Esophagus muscularis mucosa (tissue), 4 donors: ENCODE measurements around the gene LENEP. TPM values are rescaled to one million over a fixed set of nuclear protein-coding genes. Genes with fewer than 3 reads are reported as not detected.

Experiments used
- DNase-seq: peaks from one replicate; pipeline ENCODE4 v3.0.0-alpha.2; 2017; ENCODE audit errors: extremely low spot score
- H3K27ac ChIP-seq, 4 donors: fragments of 200-600 bp; sonication (generic); replicated peaks in 1 of 4; 1 replicate in 3 of 4; 2 replicates in 1 of 4; pipeline ENCODE4 v1.5.1; 2016 to 2019; ENCODE audit warnings: mild to moderate bottlenecking in 1 of 4
- H3K27me3 ChIP-seq, 4 donors: fragments of 200-600 bp; sonication (generic); one replicate each; pipeline versions ENCODE4 v1.5.1 to v1.6.0; 2016 to 2019
- H3K36me3 ChIP-seq, 4 donors: fragments of 200-600 bp; sonication (generic); one replicate each; pipeline ENCODE4 v1.5.1; 2016 to 2019
- H3K4me1 ChIP-seq, 4 donors: fragments of 200-600 bp; sonication (generic); one replicate each; pipeline ENCODE4 v1.5.1; 2016 to 2019
- H3K4me3 ChIP-seq, 4 donors: fragments of 200-600 bp; sonication (generic); 1 replicate in 2 of 4; 2 replicates in 2 of 4; pipeline ENCODE4 v1.5.1; 2016 to 2019; ENCODE audit warnings: mild to moderate bottlenecking in 4 of 4, moderate library complexity in 1 of 4
- H3K9me3 ChIP-seq, 4 donors: fragments of 200-600 bp; sonication (generic); 1 replicate in 3 of 4; 2 replicates in 1 of 4; pipeline ENCODE4 v1.5.1; 2016 to 2019
- CTCF ChIP-seq, 3 experiments: fragments of 200-600 bp in 2 of 3; fragments of 450-650 bp in 1 of 3; sonication (generic) in 2 of 3; IDR thresholded peaks; one replicate each; pipeline ENCODE4 v1.5.1; 2017 to 2019; ENCODE audit warnings: antibody characterized with exemption in 3 of 3, mild to moderate bottlenecking in 2 of 3, moderate library complexity in 1 of 3
- EP300 ChIP-seq: sonication (generic); formaldehyde crosslinking; IDR thresholded peaks from one replicate; pipeline ENCODE4 v1.6.1; 2017; ENCODE audit warnings: antibody characterized with exemption
- POLR2A ChIP-seq: fragments of 450-650 bp; IDR thresholded peaks from one replicate; pipeline ENCODE4 v1.6.1; 2017; ENCODE audit warnings: antibody characterized with exemption, moderate library complexity, mild to moderate bottlenecking, low read depth
- POLR2AphosphoS5 ChIP-seq, 2 donors: sonication (generic); formaldehyde crosslinking; IDR thresholded peaks; one replicate each; pipeline ENCODE4 v1.6.1; 2017; ENCODE audit warnings: antibody characterized with exemption in 2 of 2
- WGBS: methylation state at CpG from one replicate; pipeline ENCODE4 v1.1.5; 2018; 5-methylcytosine and 5-hydroxymethylcytosine counted together
- intact Hi-C: fragments of 100-400 bp; cut with DNase I; formaldehyde crosslinking; loops from one replicate; pipeline ENCODE4 v1.15.1; 2023
- total RNA-seq, 4 donors: library from RNA; depleted of rRNA; stranded (reverse); fragments of >200 nt; gene quantifications; one replicate each; pipeline versions ENCODE4 v1.1.0 to v1.2.1, GENCODE V29; 2016

The LENEP gene
- total RNA-seq, 4 donors from 2014 or later, result not detected

- H3K4me1 ChIP-seq, result peaks cover 0 to 5% (median under 1%) of the 10 kb centered on the region in 4 donors
Observed at GRCh38 chr1:155023627-155024026, 30.2 kb downstream of the LENEP start.

GRCh38 chr1:155024315-155024714, 30.9 kb downstream of the LENEP start:
- Histone ChIP-seq H3K27me3 (no peaks in the 10 kb centered on the region), H3K4me1 (no peaks in the 10 kb centered on the region), H3K9me3 (no peaks in the 10 kb centered on the region), H3K27ac (no peak overlapping the region), H3K4me3 (no peak overlapping the region), H3K36me3 (no peaks in the 10 kb centered on the region)
- 93% methylated on average over 9 of the region's 9 CpGs for WGBS
- intact Hi-C loops, result no loop called here
- no peak for DNase-seq
- TF ChIP-seq EP300 (no peak), POLR2AphosphoS5 (IDR thresholded peaks at IDR 0.05) (no peak), POLR2A (no peak), CTCF (IDR thresholded peaks at IDR 0.05) (no peak)

More at GRCh38 chr1:155023627-155024026, 30.2 kb downstream of the LENEP start:
- DNase-seq, result no peak
- TF ChIP-seq POLR2A, result no peak
- TF ChIP-seq CTCF (IDR thresholded peaks at IDR 0.05), result no peak
- TF ChIP-seq EP300, result no peak
- no peak for TF ChIP-seq POLR2AphosphoS5 (IDR thresholded peaks at IDR 0.05)
- WGBS, result 80% methylated on average over 5 of the region's 5 CpGs
- Histone ChIP-seq H3K36me3 (no peaks in the 10 kb centered on the region), H3K27ac (no peak overlapping the region), H3K9me3 (no peaks in the 10 kb centered on the region), H3K27me3 (no peaks in the 10 kb centered on the region), H3K4me3 (no peak overlapping the region)
- intact Hi-C loops, result no loop called here

GRCh38 chr1:155026154-155026553, 32.8 kb downstream of the LENEP start:
- Histone ChIP-seq H3K4me1 (no peaks in the 10 kb centered on the region), H3K9me3 (no peaks in the 10 kb centered on the region), H3K36me3 (no peaks in the 10 kb centered on the region), H3K27me3 (no peaks in the 10 kb centered on the region), H3K27ac (no peak overlapping the region), H3K4me3 (no peak overlapping the region)
- DNase-seq, result no peak
- 54% methylated on average over 7 of the region's 9 CpGs for WGBS
- TF ChIP-seq POLR2A, result no peak
- TF ChIP-seq POLR2AphosphoS5 (IDR thresholded peaks at IDR 0.05), result no peak
- TF ChIP-seq EP300, result no peak
- TF ChIP-seq CTCF (IDR thresholded peaks at IDR 0.05), result no peak
- intact Hi-C loops, result no loop called here

- no peaks in the 10 kb centered on the region for H3K36me3 ChIP-seq
- no peaks in the 10 kb centered on the region for H3K27me3 ChIP-seq
- 96% methylated on average over 6 of the region's 6 CpGs for WGBS
- intact Hi-C loops, result no loop called here
- H3K4me3 ChIP-seq, result no peak overlapping the region
- no peaks in the 10 kb centered on the region for H3K9me3 ChIP-seq
- no peak for TF ChIP-seq EP300
- no peak for TF ChIP-seq POLR2A
- no peak for TF ChIP-seq POLR2AphosphoS5 (IDR thresholded peaks at IDR 0.05)
- no peak for TF ChIP-seq CTCF (IDR thresholded peaks at IDR 0.05)
- no peak for DNase-seq
- no peak overlapping the region for H3K27ac ChIP-seq
- H3K4me1 ChIP-seq, result no peaks in the 10 kb centered on the region
Observed at GRCh38 chr1:155026588-155026987, 33.2 kb downstream of the LENEP start.

- no peaks in the 10 kb centered on the region for H3K9me3 ChIP-seq
- intact Hi-C loops, result no loop called here
- 89% methylated on average over 12 of the region's 16 CpGs for WGBS
Observed at GRCh38 chr1:155029513-155030242, 36.3 kb downstream of the LENEP start.

More at GRCh38 chr1:155029513-155030242, 36.3 kb downstream of the LENEP start:
- no peak for DNase-seq
- Histone ChIP-seq H3K4me1 (no peaks in the 10 kb centered on the region), H3K36me3 (no peaks in the 10 kb centered on the region), H3K27ac (no peak overlapping the region), H3K27me3 (no peaks in the 10 kb centered on the region), H3K4me3 (no peak overlapping the region)
- TF ChIP-seq EP300 (no peak), POLR2AphosphoS5 (IDR thresholded peaks at IDR 0.05) (no peak), CTCF (IDR thresholded peaks at IDR 0.05) (no peak), POLR2A (no peak)
